ENCODE results near the gene MCUB.

GRCh38 chr4:109645874-109646710 lies 86.0 kb downstream of the MCUB start:
- TF ChIP-seq CTCF (IDR thresholded peaks at IDR 0.05; ENCODE audit: insufficient read depth, low read length, poor library complexity, severe bottlenecking) (no peak), EZH2phosphoT487 (conservative IDR thresholded peaks at IDR 0.05; ENCODE audit: low read length) (no peak)

Data from SU-DHL-6 (cell line).